Activated CD4-positive, alpha-beta T cell treated with anti-CD3 and anti-CD28 coated beads for 36 hours (primary cell): ENCODE data around the gene COL5A1. TPM values are rescaled to one million over a fixed set of nuclear protein-coding genes. Genes with fewer than 3 reads are reported as not detected.

Experiments
- ATAC-seq: fragments of 200-7000 bp; cut with Tn5 transposase; one replicate; pipeline ENCODE4 v1.10.0; 2021; ENCODE audit warnings: mild to moderate bottlenecking, moderate library complexity
- CTCF ChIA-PET: fragments of 350-600 bp; sonication (Branson Sonifier 250); formaldehyde crosslinking; loops from one replicate; lab custom pipeline; 2021; ENCODE audit warnings: antibody characterized with exemption; lab: Charles Lee
- POLR2A ChIA-PET: fragments of 350-600 bp; sonication (Branson Sonifier 250); formaldehyde crosslinking; loops from one replicate; lab custom pipeline; 2021; ENCODE audit warnings: antibody characterized with exemption, inconsistent platforms; lab: Charles Lee
- DNase-seq: peaks from one replicate; pipeline ENCODE4 v3.0.0-alpha.2; 2020
- H3K27ac Mint-ChIP-seq: one replicate; pipeline ENCODE4 v1.8.0; 2021; ENCODE audit warnings: mixed read lengths
- H3K27me3 Mint-ChIP-seq: one replicate; pipeline ENCODE4 v1.8.0; 2021; ENCODE audit warnings: mixed read lengths
- H3K36me3 Mint-ChIP-seq: one replicate; pipeline ENCODE4 v1.8.0; 2021; ENCODE audit warnings: low read depth, mixed read lengths
- H3K4me1 Mint-ChIP-seq: one replicate; pipeline ENCODE4 v1.8.0; 2021; ENCODE audit warnings: mixed read lengths
- H3K4me3 Mint-ChIP-seq: one replicate; pipeline ENCODE4 v1.8.0; 2021; ENCODE audit warnings: mild to moderate bottlenecking, moderate library complexity, mixed read lengths
- H3K9me3 Mint-ChIP-seq: one replicate; pipeline ENCODE4 v1.8.0; 2021; ENCODE audit warnings: low read depth, mixed read lengths
- intact Hi-C, 2 experiments: fragments of 100-400 bp; cut with DNase I in 1 of 2; cut with micrococcal nuclease in 1 of 2; formaldehyde crosslinking; loops; one replicate each; pipeline versions ENCODE4 v1.14.2 to v1.15.1; 2022 to 2024; cut with DNase I, micrococcal nuclease
- total RNA-seq, 2 experiments: library from RNA; stranded (reverse); gene quantifications; one replicate each; pipeline ENCODE4 v1.2.3, GENCODE V29; 2021

The COL5A1 gene
- total RNA-seq, 2 experiments from 2014 or later: 0.07 to 0.16 TPM

- no peak overlapping the region for H3K4me3 Mint-ChIP-seq
- ChIA-PET CTCF (no interaction called here), POLR2A (no interaction called here)
- no peaks in the 10 kb centered on the region for H3K4me1 Mint-ChIP-seq
- no peak overlapping the region for H3K27ac Mint-ChIP-seq
- intact Hi-C loops: no loop called here
- H3K36me3 Mint-ChIP-seq: no peaks in the 10 kb centered on the region
- DNase-seq: no peak
- H3K27me3 Mint-ChIP-seq: no peaks in the 10 kb centered on the region
- H3K9me3 Mint-ChIP-seq: no peaks in the 10 kb centered on the region
- no peak for ATAC-seq
These were observed 170.2 kb downstream of the COL5A1 start for GRCh38 chr9:134811673-134812342.

GRCh38 chr9:134812343-134812673, 170.7 kb downstream of the COL5A1 start:
- Mint-ChIP-seq H3K36me3 (no peaks in the 10 kb centered on the region), H3K4me3 (no peak overlapping the region), H3K4me1 (no peaks in the 10 kb centered on the region), H3K27me3 (no peaks in the 10 kb centered on the region), H3K9me3 (no peaks in the 10 kb centered on the region), H3K27ac (no peak overlapping the region)
- ChIA-PET CTCF (no interaction called here), POLR2A (no interaction called here)
- ATAC-seq (no peak), DNase-seq (no peak)
- intact Hi-C loops: no loop called here

- no peaks in the 10 kb centered on the region for H3K9me3 Mint-ChIP-seq
- H3K4me3 Mint-ChIP-seq: no peak overlapping the region
- no peaks in the 10 kb centered on the region for H3K36me3 Mint-ChIP-seq
- H3K27me3 Mint-ChIP-seq: no peaks in the 10 kb centered on the region
- H3K4me1 Mint-ChIP-seq: no peaks in the 10 kb centered on the region
- intact Hi-C loops: no loop called here
- ChIA-PET POLR2A (no interaction called here), CTCF (interaction anchor here (0.8 kb wide), 1 partner anchor 45 kb away, joined by 4 read pairs; no protein-coding TSS in a partner anchor)
- ATAC-seq (no peak), DNase-seq (no peak)
- H3K27ac Mint-ChIP-seq: no peak overlapping the region
These were observed 172.2 kb downstream of the COL5A1 start for GRCh38 chr9:134813841-134814240.

- no peaks in the 10 kb centered on the region for H3K9me3 Mint-ChIP-seq
These were observed 173.1 kb downstream of the COL5A1 start for GRCh38 chr9:134814598-134815215.

GRCh38 chr9:134815435-134816214, 174.0 kb downstream of the COL5A1 start:
- no peaks in the 10 kb centered on the region for H3K9me3 Mint-ChIP-seq
- no peaks in the 10 kb centered on the region for H3K36me3 Mint-ChIP-seq
- intact Hi-C loops: no loop called here
- no peaks in the 10 kb centered on the region for H3K4me1 Mint-ChIP-seq
- no peaks in the 10 kb centered on the region for H3K27me3 Mint-ChIP-seq
- ChIA-PET POLR2A (no interaction called here), CTCF (no interaction called here)
- H3K27ac Mint-ChIP-seq: no peak overlapping the region
- H3K4me3 Mint-ChIP-seq: no peak overlapping the region
- ATAC-seq (no peak), DNase-seq (no peak)

More at GRCh38 chr9:134814598-134815215, 173.1 kb downstream of the COL5A1 start:
- DNase-seq (no peak), ATAC-seq (no peak)
- CTCF ChIA-PET: no interaction called here
- H3K4me1 Mint-ChIP-seq: no peaks in the 10 kb centered on the region
- H3K27me3 Mint-ChIP-seq: no peaks in the 10 kb centered on the region
- no peaks in the 10 kb centered on the region for H3K36me3 Mint-ChIP-seq
- H3K27ac Mint-ChIP-seq: no peak overlapping the region
- POLR2A ChIA-PET: no interaction called here
- H3K4me3 Mint-ChIP-seq: no peak overlapping the region
- intact Hi-C loops: no loop called here

- ChIA-PET CTCF (no interaction called here), POLR2A (no interaction called here)
- Mint-ChIP-seq H3K9me3 (no peaks in the 10 kb centered on the region), H3K36me3 (no peaks in the 10 kb centered on the region), H3K4me1 (no peaks in the 10 kb centered on the region), H3K4me3 (no peak overlapping the region), H3K27ac (no peak overlapping the region), H3K27me3 (no peaks in the 10 kb centered on the region)
- intact Hi-C loops: no loop called here
- ATAC-seq (no peak), DNase-seq (no peak)
These were observed 174.7 kb downstream of the COL5A1 start for GRCh38 chr9:134816264-134816663.

- no peak overlapping the region for H3K4me3 Mint-ChIP-seq
- no peaks in the 10 kb centered on the region for H3K4me1 Mint-ChIP-seq
- no peaks in the 10 kb centered on the region for H3K27me3 Mint-ChIP-seq
- no peak for DNase-seq
- H3K36me3 Mint-ChIP-seq: no peaks in the 10 kb centered on the region
- CTCF ChIA-PET: no interaction called here
- intact Hi-C loops: no loop called here
- H3K27ac Mint-ChIP-seq: no peak overlapping the region
- no peaks in the 10 kb centered on the region for H3K9me3 Mint-ChIP-seq
- ATAC-seq: no peak
- POLR2A ChIA-PET: no interaction called here
These were observed 176.5 kb downstream of the COL5A1 start for GRCh38 chr9:134818000-134818568.

GRCh38 chr9:134818591-134818990, 177.0 kb downstream of the COL5A1 start:
- Mint-ChIP-seq H3K4me3 (no peak overlapping the region), H3K4me1 (no peaks in the 10 kb centered on the region), H3K36me3 (no peaks in the 10 kb centered on the region), H3K27me3 (no peaks in the 10 kb centered on the region), H3K27ac (no peak overlapping the region), H3K9me3 (no peaks in the 10 kb centered on the region)
- POLR2A ChIA-PET: no interaction called here
- DNase-seq (no peak), ATAC-seq (no peak)
- CTCF ChIA-PET: no interaction called here
- intact Hi-C loops: no loop called here

- POLR2A ChIA-PET: no interaction called here
- CTCF ChIA-PET: no interaction called here
- H3K27me3 Mint-ChIP-seq: no peaks in the 10 kb centered on the region
- intact Hi-C loops: no loop called here
- no peak overlapping the region for H3K27ac Mint-ChIP-seq
- ATAC-seq: no peak
- no peaks in the 10 kb centered on the region for H3K36me3 Mint-ChIP-seq
- no peak overlapping the region for H3K4me3 Mint-ChIP-seq
- no peaks in the 10 kb centered on the region for H3K4me1 Mint-ChIP-seq
- H3K9me3 Mint-ChIP-seq: no peaks in the 10 kb centered on the region
- DNase-seq: no peak
These were observed 179.3 kb downstream of the COL5A1 start for GRCh38 chr9:134820901-134821300.

- ChIA-PET CTCF (no interaction called here), POLR2A (no interaction called here)
- no peak overlapping the region for H3K27ac Mint-ChIP-seq
- intact Hi-C loops: no loop called here
- H3K36me3 Mint-ChIP-seq: no peaks in the 10 kb centered on the region
- H3K27me3 Mint-ChIP-seq: no peaks in the 10 kb centered on the region
- DNase-seq (no peak), ATAC-seq (no peak)
- no peaks in the 10 kb centered on the region for H3K9me3 Mint-ChIP-seq
- no peak overlapping the region for H3K4me3 Mint-ChIP-seq
- H3K4me1 Mint-ChIP-seq: no peaks in the 10 kb centered on the region
These were observed 180.9 kb downstream of the COL5A1 start for GRCh38 chr9:134822541-134822940.

GRCh38 chr9:134823623-134824022, 182.0 kb downstream of the COL5A1 start:
- no peaks in the 10 kb centered on the region for H3K9me3 Mint-ChIP-seq

GRCh38 chr9:134824583-134824982, 183.0 kb downstream of the COL5A1 start:
- ATAC-seq (no peak), DNase-seq (no peak)
- H3K36me3 Mint-ChIP-seq: no peaks in the 10 kb centered on the region
- no peaks in the 10 kb centered on the region for H3K9me3 Mint-ChIP-seq
- H3K4me1 Mint-ChIP-seq: no peaks in the 10 kb centered on the region
- CTCF ChIA-PET: no interaction called here
- H3K27ac Mint-ChIP-seq: no peak overlapping the region
- H3K4me3 Mint-ChIP-seq: no peak overlapping the region
- intact Hi-C loops: no loop called here
- POLR2A ChIA-PET: no interaction called here
- H3K27me3 Mint-ChIP-seq: no peaks in the 10 kb centered on the region

More at GRCh38 chr9:134823623-134824022, 182.0 kb downstream of the COL5A1 start:
- H3K36me3 Mint-ChIP-seq: no peaks in the 10 kb centered on the region
- DNase-seq (no peak), ATAC-seq (no peak)
- no peaks in the 10 kb centered on the region for H3K27me3 Mint-ChIP-seq
- H3K27ac Mint-ChIP-seq: no peak overlapping the region
- CTCF ChIA-PET: no interaction called here
- H3K4me3 Mint-ChIP-seq: no peak overlapping the region
- H3K4me1 Mint-ChIP-seq: no peaks in the 10 kb centered on the region
- intact Hi-C loops: no loop called here
- POLR2A ChIA-PET: no interaction called here
